Measurements from ENCODE around the gene OR8I2.
"Not testable (repeated sequence)": the region's sequence is repeated elsewhere in the genome, so short reads cannot be mapped to it uniquely, and the experiment has no call there.

DNA sequence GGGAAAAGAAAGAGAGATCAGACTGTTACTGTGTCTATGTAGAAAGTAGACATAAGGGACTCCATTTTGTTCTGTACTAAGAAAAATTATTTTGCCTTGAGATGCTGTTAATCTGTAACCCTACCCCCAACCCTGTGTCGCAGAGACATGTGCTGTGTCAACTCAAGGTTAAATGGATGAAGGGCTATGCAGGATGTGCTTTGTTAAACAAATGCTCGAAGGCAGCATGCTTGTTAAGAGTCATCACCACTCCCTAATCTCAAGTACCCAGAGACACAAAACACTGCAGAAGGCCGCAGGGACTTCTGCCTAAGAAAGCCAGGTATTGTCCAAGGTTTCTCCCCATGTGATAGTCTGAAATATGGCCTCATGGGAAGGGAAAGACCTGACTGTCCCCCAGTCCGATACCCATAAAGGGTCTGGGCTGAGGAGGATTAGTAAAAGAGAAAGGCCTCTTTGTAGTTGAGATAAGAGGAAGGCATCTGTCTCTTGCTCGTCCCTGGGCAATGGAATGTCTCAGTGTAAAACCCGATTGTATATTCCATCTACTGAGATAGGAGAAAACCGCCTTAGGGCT lies 35.4 kb upstream of the OR8I2 start:
- TF ChIP-seq, protein P1, sequence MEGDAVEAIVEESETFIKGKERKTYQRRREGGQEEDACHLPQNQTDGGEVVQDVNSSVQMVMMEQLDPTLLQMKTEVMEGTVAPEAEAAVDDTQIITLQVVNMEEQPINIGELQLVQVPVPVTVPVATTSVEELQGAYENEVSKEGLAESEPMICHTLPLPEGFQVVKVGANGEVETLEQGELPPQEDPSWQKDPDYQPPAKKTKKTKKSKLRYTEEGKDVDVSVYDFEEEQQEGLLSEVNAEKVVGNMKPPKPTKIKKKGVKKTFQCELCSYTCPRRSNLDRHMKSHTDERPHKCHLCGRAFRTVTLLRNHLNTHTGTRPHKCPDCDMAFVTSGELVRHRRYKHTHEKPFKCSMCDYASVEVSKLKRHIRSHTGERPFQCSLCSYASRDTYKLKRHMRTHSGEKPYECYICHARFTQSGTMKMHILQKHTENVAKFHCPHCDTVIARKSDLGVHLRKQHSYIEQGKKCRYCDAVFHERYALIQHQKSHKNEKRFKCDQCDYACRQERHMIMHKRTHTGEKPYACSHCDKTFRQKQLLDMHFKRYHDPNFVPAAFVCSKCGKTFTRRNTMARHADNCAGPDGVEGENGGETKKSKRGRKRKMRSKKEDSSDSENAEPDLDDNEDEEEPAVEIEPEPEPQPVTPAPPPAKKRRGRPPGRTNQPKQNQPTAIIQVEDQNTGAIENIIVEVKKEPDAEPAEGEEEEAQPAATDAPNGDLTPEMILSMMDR (conservative IDR thresholded peaks at IDR 0.05; ENCODE audit: low read depth, low read length), result not testable (repeated sequence)
- TF ChIP-seq EZH2 (IDR thresholded peaks at IDR 0.05; ENCODE audit: borderline replicate concordance, low read depth, low read length, poor library complexity, severe bottlenecking), result not testable (repeated sequence)
